ENCODE data around the gene RECK. TPM values are rescaled to one million over a fixed set of nuclear protein-coding genes. Genes with fewer than 3 reads are reported as not detected.

The RECK gene
- total RNA-seq, 1 experiment from 2014 or later, result 13.2 TPM

DNA sequence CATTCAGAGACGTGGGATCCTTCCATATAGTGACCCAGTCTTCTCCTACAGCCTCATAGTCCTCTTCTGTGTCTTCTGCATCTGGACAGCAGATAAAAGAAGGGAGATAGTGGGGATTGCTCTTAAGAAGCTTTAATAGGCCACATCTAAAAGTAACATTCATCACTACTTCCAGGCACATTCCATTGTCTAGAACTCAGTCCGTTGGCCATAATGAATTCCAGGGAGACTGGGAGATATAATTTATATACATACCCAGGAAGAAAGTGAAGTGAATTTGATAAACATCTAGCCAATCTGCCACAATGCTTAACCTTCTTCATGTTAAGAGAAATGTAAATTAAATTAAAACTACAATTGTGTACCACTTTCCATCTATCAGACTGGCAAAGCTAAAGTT, 77.3 kb downstream of the RECK start:
- Histone ChIP-seq H3K36me3 (ENCODE audit: control insufficient read depth, insufficient read depth, low read length) (no peaks in the 10 kb centered on the region), H3K27ac (ENCODE audit: low read length) (no peak overlapping the region), H3K9me3 (ENCODE audit: control insufficient read depth, insufficient read depth, low read depth, low read length) (no peaks in the 10 kb centered on the region), H3K4me3 (ENCODE audit: low read depth in 2 of 2, low read length in 2 of 2) (no peak overlapping the region), H3K27me3 (ENCODE audit: control insufficient read depth, insufficient read depth, low read length) (no peaks in the 10 kb centered on the region), H3K4me1 (ENCODE audit: control insufficient read depth, insufficient read depth, low read length) (no peaks in the 10 kb centered on the region)
- intact Hi-C loops (cut with micrococcal nuclease; ENCODE audit: unreplicated experiment) (no loop called here), in situ Hi-C loops (cut with HindIII; ENCODE audit: low pct_unique_long_range_greater_than_20kb, low sequenced_read_pairs) (no loop called here)
- TF ChIP-seq TCF7L2 (IDR thresholded peaks at IDR 0.05; ENCODE audit: low read depth, low read length) (no peak), SIN3A (IDR thresholded peaks at IDR 0.05; ENCODE audit: borderline replicate concordance, insufficient read depth, low read depth, low read length) (no peak), POLR2AphosphoS5 (IDR thresholded peaks at IDR 0.05; ENCODE audit: low read depth, low read length) (no peak), REST (IDR thresholded peaks at IDR 0.05; ENCODE audit: insufficient read depth in 1 of 2, low read depth in 2 of 2, low read length in 1 of 2) (no peak)
- TF ChIP-seq, protein P1, sequence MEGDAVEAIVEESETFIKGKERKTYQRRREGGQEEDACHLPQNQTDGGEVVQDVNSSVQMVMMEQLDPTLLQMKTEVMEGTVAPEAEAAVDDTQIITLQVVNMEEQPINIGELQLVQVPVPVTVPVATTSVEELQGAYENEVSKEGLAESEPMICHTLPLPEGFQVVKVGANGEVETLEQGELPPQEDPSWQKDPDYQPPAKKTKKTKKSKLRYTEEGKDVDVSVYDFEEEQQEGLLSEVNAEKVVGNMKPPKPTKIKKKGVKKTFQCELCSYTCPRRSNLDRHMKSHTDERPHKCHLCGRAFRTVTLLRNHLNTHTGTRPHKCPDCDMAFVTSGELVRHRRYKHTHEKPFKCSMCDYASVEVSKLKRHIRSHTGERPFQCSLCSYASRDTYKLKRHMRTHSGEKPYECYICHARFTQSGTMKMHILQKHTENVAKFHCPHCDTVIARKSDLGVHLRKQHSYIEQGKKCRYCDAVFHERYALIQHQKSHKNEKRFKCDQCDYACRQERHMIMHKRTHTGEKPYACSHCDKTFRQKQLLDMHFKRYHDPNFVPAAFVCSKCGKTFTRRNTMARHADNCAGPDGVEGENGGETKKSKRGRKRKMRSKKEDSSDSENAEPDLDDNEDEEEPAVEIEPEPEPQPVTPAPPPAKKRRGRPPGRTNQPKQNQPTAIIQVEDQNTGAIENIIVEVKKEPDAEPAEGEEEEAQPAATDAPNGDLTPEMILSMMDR (IDR thresholded peaks at IDR 0.05), result no peak
- BruUV-seq (replicated peaks), result TSS peak; percentile 30
- ChIA-PET POLR2A (no interaction called here), CTCF (no interaction called here)
- ATAC-seq (no peak), DNase-seq (ENCODE audit: low read depth, low spot score) (no peak)

DNA sequence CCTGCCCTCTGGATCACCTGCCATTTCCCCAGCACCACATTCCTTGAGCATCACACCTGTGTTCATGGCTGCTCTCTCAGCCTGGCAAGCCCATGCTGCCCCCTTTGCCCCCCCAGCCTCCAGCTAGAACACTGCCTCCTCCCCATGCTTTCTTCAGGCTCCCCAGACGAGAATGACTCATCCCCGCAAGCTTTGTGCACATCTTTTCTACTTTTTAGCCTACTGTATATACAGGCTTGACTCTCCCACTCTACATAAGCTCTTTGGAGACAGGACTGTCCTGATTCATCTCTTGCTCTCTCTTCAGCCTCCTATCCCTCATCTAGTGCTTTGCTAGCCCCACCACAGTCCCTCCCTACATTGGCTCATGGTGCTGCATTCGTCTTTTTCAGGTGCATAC, 79.9 kb downstream of the RECK start:
- 0 out of 2 replicates have a peak, but pooled peaks have one; percentile 22 for ATAC-seq

More for the DNA sequence above, 79.9 kb downstream of the RECK start:
- intact Hi-C loops (cut with micrococcal nuclease; ENCODE audit: unreplicated experiment), result no loop called here
- no peak for DNase-seq (ENCODE audit: low read depth, low spot score)
- no peaks in the 10 kb centered on the region for H3K9me3 ChIP-seq (ENCODE audit: control insufficient read depth, insufficient read depth, low read depth, low read length)
- ChIA-PET CTCF (no interaction called here), POLR2A (no interaction called here)
- H3K27me3 ChIP-seq (ENCODE audit: control insufficient read depth, insufficient read depth, low read length), result no peaks in the 10 kb centered on the region
- H3K36me3 ChIP-seq (ENCODE audit: control insufficient read depth, insufficient read depth, low read length), result no peaks in the 10 kb centered on the region
- BruUV-seq (replicated peaks), result no TSS peak
- H3K4me1 ChIP-seq (ENCODE audit: control insufficient read depth, insufficient read depth, low read length), result no peaks in the 10 kb centered on the region
- no peak for TF ChIP-seq SIN3A (IDR thresholded peaks at IDR 0.05; ENCODE audit: borderline replicate concordance, insufficient read depth, low read depth, low read length)
- TF ChIP-seq, protein P1 (IDR thresholded peaks at IDR 0.05), result no peak
- TF ChIP-seq TCF7L2 (IDR thresholded peaks at IDR 0.05; ENCODE audit: low read depth, low read length), result no peak
- TF ChIP-seq REST (IDR thresholded peaks at IDR 0.05; ENCODE audit: insufficient read depth in 1 of 2, low read depth in 2 of 2, low read length in 1 of 2), result no peak
- no peak for TF ChIP-seq POLR2AphosphoS5 (IDR thresholded peaks at IDR 0.05; ENCODE audit: low read depth, low read length)
- in situ Hi-C loops (cut with HindIII; ENCODE audit: low pct_unique_long_range_greater_than_20kb, low sequenced_read_pairs), result no loop called here
- no peak overlapping the region for H3K27ac ChIP-seq (ENCODE audit: low read length)
- H3K4me3 ChIP-seq (ENCODE audit: low read depth in 2 of 2, low read length in 2 of 2), result no peak overlapping the region
